NCI-H2196 treated with DMSO at 0.1 percent for 48 hours (cell line): Measurements from ENCODE around the gene HAUS3.

Experiments
- DNase-seq: peaks from one replicate; lab custom pipeline; 2025; ENCODE audit not compliant: unreplicated experiment; lab: John Stamatoyannopoulos, UW

The HAUS3 gene

DNA sequence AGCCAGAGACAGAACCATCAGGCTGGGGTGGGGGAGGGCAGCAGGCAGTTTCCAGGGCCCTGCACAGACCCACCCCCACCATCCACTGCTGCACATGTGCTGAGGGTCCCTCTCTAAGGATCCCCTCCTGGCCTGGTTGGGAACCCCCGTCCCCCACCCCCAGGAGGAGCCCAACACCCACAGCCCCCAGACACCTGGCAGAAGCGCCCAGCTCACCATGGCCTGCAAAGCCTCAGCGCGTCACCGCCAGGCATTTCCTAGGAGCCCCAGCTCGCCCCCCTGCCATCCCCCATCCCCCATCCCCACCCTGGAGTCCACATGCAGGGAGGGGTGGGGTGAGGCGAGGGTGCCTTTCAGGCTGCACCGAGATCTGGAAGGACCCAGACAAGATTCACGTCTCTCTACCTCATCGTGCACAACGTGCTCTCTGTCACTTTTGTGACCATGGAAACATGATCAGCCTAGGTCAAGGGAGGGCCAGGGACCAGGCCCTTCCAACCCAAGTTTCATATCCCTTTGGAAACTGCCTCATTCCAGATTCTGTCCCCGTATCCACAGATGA lies 10.7 kb upstream of the HAUS3 start:
- no peak for DNase-seq

DNA sequence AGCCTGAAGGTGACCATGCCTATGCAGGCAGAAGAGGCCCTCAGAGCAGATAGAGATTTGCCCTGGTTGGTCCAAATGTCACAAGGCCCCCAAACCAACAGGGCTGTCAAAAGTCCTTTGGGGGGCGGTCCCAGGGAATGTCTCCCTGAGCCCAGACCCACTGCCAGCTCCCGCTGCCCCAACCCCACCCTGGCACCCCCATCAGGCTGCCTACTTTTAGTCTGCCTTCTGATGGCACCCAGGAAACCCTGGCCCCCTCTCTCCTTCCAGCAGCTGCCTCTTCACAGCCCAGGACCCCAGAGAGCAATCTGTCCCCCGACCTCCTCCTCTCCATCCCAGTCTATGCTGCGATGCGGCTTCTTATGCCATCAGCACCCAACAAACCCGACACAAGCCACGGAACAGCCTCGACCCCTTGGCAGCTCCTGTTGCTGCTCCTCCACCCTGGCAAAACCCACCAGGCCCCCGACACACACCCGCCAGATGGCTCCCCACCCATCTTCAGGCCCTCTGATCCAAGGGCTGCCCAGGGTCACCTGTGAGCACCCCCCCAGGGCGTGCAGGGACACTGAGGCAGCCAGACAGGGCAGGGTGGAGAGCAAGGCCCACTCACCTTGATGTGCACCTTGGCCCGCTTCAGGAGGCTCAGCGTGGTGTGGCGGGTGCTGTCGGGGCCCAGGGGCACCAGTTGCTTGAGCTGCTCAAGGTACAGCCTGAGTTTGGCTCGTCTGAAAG lies 10.0 kb upstream of the HAUS3 start:
- no peak for DNase-seq

DNA sequence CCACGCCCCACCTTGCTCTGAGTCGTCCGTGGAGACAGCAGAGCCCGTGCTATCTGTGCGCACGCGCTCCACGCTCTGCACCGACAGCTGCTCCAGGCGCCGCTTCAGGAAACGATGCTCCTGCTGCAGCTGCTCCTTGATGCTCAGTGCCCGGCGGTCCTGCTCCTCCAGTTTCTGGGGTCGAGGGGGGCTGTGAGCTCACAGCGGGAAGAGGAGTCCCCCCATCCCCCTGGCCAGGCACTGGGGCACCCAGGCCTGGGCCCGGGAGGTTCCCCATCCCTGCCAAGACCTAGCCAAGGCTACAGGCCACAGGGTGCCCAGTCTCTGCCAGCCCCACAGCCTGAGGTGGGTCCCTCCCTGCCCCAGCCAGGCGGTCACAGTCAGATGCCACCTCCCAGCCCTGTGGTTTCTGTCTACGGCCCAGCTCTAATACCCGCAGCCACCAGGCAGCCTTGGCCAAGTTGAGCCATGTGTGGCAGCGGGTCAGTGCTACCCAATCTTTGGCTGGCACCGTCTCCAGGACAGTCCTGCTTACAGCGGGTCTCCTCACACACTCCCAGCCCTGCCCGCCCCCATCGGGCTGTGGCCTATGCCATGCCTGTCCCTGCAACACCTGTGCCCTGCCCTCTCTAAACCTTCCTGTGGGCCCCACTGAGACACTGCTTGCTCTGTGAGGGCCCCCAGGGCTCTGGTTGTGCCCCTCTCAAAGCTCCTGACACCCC lies 9.3 kb upstream of the HAUS3 start:
- no peak for DNase-seq

DNA sequence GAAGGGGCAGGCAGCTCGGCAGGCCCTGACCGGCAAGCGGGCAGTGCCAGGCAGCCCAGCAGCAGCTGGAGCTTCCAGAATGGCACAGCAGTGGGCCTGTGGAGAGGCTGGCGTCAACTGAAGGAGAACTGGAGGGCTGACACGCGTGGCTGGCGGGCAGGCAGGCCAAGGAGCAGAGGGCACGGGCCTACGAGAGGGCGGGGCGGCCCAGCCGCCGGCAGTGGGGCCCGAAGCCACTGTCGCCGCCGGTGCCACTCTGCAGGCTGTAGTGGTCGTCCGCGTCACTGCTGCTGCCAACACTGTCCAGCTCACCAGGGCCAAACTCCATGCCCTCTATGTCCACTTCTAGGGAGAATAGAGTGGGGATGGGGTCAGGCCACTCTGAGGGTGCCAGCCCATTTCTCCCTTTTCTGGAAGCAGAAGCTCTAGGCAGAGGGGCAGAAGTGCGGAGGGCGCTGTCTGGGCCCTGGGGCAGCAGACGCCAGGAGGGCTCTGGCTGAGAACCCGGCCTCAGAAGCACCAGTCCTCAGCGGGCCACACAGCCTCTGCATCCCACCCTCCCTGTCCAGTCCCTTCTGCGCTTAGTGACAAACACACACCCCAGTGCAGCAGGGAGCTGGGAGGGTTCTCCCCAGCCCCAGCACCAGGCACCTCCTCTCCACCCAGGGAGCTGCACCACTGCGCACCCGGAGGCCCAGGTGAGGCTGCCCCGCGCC lies 8.6 kb upstream of the HAUS3 start:
- DNase-seq = no peak

DNA sequence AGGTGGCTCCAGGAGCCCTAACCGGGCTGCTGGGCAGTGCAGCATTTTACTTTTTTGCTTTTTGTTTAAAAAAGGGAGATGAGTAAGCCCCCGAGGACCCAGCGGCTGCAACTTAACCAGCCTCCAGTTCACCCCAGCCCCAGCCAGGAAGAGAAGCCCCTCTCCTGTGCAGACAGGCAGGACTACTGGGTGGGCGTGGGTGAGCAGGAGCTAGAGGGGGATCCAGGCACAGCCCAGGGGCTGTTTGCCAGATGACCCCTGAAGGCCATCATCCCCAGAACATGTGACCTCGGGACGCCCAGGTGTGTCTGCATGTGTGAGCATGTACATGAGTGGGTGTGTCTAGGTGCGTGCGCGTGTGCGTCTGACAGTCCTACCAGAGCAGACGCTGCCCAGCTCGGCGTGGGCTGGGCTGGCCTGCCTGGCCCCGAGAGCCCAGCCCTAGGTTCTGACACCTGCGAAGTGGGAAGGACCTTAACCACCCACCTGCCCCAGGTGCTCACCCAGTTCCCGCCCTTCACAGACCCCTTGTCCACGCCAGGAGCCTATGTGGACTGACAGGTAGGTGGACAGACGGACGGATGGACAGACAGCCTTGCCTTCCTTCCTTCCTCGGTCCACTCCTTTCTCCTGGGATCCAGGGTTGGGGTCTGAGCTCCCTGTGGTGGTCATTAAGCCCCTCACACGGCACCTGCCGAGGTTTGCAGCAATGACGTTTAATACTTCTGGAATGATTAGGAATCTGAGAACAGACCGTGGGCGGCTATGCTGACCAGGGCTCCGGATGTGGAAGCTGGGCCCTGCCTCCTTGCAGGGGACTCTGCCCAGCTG lies 7.8 kb upstream of the HAUS3 start:
- DNase-seq = no peak

GRCh38 chr4:2248821-2249261 lies 6.9 kb upstream of the HAUS3 start:
- no peak for DNase-seq

DNA sequence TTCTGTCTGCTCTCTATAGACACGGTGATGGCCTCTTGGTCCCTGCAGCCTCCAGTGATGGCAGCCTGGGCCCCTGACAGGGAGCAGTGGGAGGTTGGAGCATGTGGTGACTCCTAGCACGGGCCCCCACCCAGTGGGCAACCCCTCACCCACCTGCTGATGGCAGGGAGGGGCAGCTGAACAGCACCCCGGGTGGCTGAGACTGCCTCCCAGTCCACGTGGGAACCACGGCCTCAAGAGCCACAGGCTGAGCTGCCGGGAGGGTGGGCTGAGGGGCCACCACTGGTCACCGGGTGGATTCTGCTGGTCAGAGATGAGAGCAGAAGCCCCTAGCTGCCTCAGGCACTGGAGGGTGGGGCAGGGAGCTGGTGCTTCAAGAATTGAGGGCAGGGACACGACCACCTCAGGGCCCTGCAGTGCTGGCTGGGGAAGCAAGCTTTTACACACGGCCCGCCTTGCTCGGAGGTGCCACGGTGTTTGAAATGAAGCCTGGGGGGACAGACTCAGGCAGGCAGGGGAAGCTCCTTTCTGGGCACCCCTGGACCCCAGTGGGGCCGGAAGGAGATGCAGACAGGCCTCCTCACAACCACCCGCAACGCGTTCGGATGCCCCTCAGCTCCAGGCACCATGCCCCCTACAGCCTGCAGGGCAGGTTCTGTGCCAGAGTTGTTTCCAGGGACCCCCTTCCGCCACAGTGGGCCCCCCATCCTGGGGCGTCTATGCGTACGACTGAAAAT lies 6.3 kb upstream of the HAUS3 start:
- no peak for DNase-seq

DNA sequence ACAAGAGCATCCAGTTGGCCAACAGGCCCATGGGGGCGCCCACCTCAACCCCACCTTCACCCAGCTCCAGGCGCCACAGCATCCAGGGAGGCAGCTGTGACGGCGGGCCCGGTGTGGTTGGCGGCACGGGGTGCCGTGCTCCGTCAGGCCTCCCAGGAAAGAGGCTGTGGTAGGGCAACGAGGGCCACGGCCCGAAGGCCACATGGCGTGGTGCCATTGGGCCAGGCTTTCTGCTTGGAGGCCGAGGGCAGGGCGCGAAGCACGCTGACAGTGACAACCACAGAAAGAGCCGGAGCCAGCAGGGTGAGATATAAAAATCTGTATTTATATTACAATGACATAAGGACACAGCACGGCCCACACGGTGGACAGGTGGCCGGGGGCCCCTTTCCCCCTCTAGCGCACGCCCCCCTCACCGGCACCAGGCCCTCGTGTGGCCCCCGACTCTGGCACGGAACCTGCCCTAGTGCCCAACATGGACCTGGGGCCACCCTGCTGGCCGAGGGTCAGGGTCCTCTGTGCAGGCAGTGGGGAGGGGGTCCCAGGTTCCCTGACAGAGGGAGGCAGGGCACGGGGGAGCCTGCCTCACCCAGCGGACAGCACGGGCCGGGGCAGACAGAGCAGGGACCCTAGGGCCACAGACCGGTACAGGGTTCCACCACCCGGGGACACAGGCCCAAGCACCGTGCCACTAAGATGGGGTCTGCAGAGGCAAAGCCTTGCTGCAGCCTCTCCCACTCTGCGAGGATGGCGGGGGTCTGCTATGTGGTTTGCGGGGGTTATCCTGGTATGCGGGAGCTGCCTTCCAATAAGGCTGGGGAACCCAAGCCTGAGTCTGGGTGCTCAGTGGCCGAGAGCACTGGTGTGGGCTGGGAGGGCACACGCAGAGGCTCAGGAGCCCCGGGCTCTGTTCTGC lies 5.5 kb upstream of the HAUS3 start:
- DNase-seq = no peak

DNA sequence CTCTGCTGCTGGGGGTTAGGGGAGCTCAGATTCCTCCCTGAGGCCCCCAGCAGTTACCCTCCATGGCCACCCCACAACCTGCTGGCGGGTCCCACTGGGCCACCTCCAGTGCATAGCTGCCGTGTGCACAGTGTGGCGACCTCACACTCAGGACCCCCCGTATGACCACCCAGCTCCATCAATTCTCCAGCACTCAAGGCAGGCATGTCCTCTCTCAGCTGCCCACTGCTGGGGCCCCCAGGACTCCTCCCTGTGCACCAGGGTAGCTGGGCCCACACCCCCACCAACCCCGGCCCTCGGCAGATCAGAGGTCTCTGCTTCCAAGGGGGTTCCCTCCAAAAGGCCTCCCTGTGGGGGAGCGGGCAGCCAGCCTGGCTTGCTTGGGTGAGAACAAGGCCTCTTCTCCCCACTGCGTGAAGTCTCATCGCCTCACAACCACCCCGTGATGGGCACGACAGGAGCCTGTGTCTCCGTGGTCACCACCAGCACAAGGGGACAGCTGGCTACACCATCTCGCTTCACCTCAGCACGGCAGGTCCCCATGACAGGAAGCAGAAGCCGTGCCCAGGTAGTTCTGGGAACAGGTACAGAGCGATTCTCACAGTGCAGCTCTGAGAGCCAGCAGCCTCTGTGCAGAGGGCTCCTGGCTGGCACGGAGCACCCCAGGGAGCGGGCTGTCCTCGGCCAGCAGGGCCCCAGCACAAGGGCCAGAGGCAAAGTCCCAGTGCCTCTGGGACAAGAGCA lies 4.6 kb upstream of the HAUS3 start:
- DNase-seq = no peak

DNA sequence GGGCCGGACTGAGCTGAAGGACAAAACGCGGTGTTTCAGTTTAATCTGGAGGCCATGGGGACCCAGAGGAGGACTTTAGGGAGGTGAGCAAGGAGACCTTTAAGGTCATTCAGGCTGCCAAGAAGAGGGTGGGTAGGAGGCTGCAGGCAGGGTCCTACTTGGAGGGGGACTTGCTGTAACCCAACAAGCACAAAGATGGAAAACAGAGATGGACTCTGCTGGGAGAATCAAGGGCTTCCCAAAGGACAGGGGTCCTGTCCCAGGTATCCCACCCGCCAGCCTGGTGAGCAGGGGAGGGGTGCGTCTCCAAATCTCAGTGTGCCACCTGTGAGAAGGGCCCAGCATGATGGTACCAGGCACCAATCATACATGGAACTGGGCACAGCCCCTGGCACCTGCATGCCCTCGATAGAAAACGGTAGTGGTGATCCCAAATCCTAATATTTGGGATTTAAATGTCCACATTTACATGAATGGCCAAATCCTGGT lies 3.9 kb upstream of the HAUS3 start:
- DNase-seq = no peak

GRCh38 chr4:2245057-2245786 lies 3.3 kb upstream of the HAUS3 start:
- DNase-seq = no peak

GRCh38 chr4:2243681-2244380 lies 1.9 kb upstream of the HAUS3 start:
- no peak for DNase-seq

- DNase-seq = no peak
These were observed 918 bp downstream of the HAUS3 start for GRCh38 chr4:2241003-2241402.

DNA sequence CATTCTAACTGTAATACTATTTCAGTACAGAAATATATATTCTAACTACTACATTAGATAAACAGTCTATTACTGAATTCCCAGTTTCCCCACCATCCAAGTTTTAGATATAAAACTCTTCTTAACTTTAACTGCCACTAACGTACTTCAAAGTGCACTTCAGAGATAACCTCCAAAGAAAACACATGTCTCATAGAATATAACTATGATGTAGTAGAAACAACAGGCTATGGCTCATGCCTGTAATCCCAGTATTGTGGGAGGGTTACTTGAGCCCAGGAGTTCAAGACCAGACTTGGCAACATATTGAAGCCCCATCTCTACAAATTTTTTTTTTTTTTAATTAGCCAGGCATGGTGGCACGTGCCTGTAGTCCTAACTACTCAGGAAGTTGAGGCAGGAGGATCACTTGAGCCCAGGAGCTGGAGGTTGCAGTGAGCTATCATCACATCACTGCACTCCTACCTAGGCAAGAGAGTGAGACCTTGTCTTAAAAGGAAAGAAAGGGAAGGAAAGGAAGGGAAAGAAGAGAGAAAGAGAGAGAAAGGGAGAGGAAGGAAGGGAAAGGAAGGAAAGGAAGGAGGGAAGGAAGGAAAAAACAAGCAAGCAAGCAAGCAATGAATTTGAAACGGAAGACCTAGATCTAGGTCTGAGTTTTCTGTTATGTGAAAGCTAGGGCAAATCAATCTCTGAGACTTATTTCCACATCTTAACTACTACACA lies 4.8 kb downstream of the HAUS3 start:
- DNase-seq = no peak

DNA sequence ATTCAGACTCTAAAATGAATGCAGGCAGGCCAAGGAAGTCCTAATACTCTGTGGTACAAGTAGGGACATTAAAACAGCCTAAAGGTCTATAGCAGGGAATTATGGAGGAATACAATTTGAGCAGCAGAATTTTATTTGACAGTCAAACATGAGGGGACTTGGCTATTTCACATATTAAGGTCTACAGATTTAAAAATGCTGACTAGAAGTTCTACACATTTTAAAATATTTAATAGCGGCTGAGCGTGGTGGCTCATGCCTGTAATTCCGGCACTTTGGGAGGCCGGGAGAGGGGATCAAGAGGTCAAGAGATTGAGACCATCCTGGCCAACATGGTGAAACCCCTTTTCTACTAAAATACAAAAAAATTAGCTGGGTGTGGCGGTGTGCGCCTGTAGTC lies 10.8 kb downstream of the HAUS3 start:
- no peak for DNase-seq

DNA sequence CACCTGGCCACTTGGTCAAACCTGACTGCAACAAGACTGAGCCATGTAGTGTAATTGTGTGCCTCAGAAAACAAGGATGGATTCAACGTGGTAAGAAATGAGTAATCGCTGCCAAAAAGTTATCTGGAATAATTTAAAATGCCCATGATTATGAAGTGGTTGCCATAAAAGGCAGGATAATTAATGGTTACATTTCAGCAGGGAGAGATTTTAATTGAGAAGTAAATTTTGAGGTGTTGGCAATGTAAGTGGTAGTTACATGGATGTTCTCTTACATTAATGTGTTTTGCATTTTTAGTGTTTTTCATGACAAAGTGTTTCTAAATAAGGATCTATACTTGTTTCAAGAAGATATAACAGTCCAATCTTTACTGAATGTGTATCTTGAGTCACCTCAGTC lies 15.7 kb downstream of the HAUS3 start:
- no peak for DNase-seq
